Gastroesophageal sphincter (tissue), 3 donors: ENCODE results near the gene ITPK1.

Experiments used
- CTCF ChIP-seq, 4 experiments: fragments of 200-600 bp in 2 of 4; fragments of 450-650 bp in 2 of 4; sonication (generic) in 1 of 4; IDR thresholded peaks; one replicate each; pipeline ENCODE4 v1.5.1; 2017 to 2019; ENCODE audit warnings: antibody characterized with exemption in 4 of 4, mild to moderate bottlenecking in 2 of 4, moderate library complexity in 2 of 4
- POLR2A ChIP-seq, 2 donors: fragments of 450-650 bp; IDR thresholded peaks; one replicate each; pipeline ENCODE4 v1.6.1; 2017; ENCODE audit warnings: antibody characterized with exemption in 2 of 2, mild to moderate bottlenecking in 2 of 2, moderate library complexity in 1 of 2

- TF ChIP-seq CTCF (IDR thresholded peaks at IDR 0.05) (peak in 3 of 4 experiments; percentile 77 to 79 (median 78)), POLR2A (IDR thresholded peaks at IDR 0.05) (no peak)
Measured at GRCh38 chr14:93112891-93113677, 2.6 kb downstream of the ITPK1 start.
